22Rv1 (cell line): ENCODE results near the gene ARX.

Experiments used
- CTCF ChIP-seq: fragments of 450-650 bp; IDR thresholded peaks from 2 replicates; pipeline ENCODE4 v1.5.1; 2017; ENCODE audit warnings: mild to moderate bottlenecking
- ZFX ChIP-seq: fragments of 450-650 bp; IDR thresholded peaks from 2 replicates; pipeline ENCODE4 v1.6.1; 2017; ENCODE audit warnings: antibody characterized with exemption, borderline replicate concordance

- no peak for TF ChIP-seq CTCF
- TF ChIP-seq ZFX = no peak
Measured at GRCh38 chrX:24965372-24965771, 50.4 kb downstream of the ARX start.
